GM21619 (cell line): Measurements from ENCODE around the gene SLC4A2.
A peak's percentile ranks its signal among the peaks of the same experiment; 100 is the strongest.

Experiments used
- ATAC-seq: cut with Tn5 transposase; IDR thresholded peaks from one replicate; pipeline ENCODE4 v1.9.1; 2021; ENCODE audit not compliant: unreplicated experiment

The SLC4A2 gene

DNA sequence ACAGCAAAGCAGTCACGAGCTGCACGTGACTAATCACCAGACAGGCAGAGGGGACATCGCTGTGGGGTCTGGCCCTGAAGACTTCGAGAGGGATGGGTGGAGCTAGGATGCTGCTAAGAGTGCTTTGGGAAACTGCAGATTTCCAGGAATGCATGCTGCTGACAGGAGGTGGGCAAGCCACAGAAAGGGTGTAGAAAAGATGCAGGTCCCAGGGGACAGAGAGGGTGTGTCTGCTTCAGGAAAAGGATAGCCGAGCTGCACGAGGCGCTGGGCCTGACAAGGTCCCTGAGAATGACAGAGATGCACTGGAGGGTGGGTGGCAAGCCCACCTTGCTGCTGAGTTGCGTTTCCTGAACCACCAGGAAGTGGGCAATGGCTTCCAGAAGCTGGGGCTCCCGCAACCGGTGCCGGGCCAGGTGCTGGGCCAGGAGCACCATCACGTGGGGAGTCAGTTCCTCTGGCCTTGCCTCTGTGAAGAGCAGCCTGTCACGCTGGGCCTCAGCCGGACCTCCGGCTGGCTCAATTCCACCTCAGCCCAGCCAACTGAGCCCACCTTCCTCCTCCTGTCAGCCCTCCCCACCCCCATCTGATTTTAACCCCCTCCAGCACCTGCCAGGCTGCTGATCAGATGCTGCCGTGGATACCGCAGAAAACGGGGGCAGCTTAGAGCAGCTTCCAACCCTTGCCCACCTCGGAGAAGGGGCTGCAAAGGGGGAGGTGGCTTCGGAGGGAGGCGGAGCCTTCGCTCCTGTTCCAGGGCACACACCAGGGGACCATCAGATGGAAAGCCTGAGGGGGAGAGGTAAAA lies 19.0 kb downstream of the SLC4A2 start:
- no peak for ATAC-seq

DNA sequence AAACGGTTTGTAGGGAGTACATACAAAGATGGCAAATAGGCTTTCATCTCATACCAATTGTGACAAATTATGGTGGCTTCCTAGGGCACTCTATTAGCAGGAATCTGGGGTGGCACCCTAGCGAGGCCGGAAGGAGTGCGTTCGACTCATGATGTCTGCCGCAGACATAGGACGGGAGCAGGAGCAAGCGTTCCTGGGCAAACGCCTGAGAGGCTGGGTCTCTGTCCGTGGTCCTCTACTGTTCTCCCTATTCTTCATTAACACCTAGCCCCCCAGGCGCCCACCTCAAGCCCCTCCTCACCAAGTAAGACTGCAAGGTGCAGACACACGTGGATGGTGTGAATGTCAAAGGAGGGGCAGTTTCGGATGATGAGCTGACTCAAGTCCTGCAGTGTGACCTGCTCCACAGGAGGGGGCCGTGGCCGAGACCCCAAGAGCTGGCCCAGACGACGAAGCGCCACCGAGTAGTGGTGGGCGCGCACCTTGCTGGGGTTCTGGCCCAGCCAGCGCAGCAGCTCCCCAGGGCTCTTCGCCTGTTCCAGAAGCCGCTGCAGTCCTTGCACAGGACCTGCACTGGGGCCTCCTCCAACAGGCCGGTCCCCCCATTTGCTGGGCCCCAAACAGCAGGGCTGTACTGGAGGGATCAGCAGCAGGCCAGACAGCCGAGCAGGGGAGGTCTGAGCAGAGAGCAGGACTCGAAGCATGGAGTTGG lies 20.0 kb downstream of the SLC4A2 start:
- ATAC-seq: no peak

DNA sequence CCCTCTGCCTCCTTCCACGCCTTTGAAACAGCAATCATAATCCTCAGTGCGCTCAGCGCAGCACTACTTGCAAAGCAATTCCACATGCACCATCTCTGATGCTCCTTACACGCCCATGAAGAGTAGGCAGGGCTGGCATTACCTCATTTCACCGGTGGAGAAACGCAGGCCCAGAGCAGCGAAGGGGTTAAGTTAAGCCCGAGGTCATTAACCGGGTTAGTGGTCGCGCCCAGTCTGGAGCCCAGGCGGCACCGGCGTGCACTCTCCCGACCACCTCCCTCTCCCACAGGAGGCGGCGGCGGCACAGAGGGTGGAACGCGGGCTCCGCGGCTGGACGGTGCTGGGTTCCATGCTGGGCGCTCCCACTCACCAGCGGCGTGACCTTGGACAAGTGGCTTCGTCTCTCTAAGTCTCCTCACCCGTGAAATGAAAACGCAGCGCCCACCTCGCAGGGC lies 20.7 kb downstream of the SLC4A2 start:
- peak; percentile 3 for ATAC-seq

DNA sequence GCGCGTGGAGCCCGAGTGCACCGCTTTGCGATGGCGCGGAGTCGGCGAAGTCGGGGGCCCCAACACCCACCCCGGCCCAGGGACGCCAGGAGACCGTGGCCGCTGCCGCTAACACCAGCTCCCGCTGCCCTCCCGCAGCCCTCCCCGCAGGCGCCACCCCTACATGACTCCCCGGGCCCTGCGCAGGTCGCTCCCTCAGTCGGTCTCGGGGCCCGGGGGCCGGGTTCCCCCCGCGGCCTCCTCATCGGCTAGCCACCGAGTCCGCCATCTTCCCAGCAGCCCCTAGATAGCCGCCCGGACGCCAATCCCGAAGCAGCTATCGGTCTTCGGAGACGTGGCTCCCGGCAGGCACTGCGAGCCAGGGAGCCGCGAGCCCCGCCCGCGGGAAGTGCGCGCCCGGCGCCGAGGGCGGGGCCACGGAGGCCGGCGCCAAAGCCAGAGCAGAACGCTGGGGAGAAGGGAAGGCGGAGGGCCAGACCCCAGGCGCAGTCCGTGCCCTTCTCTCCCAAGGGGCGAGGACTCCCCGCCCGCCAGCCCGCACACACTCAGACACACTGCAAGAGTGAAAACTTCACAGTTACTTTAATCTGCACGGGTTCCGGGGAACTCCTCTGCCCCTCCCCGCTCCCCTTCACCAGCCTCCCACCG lies 21.3 kb downstream of the SLC4A2 start, which contains the start of gene FASTK:
TSS of gene FASTK (minus strand) at position 288 of the 648 bp plus-strand sequence. CDS start at position 245, 43 bp downstream.
- ATAC-seq: peak; percentile 70

DNA sequence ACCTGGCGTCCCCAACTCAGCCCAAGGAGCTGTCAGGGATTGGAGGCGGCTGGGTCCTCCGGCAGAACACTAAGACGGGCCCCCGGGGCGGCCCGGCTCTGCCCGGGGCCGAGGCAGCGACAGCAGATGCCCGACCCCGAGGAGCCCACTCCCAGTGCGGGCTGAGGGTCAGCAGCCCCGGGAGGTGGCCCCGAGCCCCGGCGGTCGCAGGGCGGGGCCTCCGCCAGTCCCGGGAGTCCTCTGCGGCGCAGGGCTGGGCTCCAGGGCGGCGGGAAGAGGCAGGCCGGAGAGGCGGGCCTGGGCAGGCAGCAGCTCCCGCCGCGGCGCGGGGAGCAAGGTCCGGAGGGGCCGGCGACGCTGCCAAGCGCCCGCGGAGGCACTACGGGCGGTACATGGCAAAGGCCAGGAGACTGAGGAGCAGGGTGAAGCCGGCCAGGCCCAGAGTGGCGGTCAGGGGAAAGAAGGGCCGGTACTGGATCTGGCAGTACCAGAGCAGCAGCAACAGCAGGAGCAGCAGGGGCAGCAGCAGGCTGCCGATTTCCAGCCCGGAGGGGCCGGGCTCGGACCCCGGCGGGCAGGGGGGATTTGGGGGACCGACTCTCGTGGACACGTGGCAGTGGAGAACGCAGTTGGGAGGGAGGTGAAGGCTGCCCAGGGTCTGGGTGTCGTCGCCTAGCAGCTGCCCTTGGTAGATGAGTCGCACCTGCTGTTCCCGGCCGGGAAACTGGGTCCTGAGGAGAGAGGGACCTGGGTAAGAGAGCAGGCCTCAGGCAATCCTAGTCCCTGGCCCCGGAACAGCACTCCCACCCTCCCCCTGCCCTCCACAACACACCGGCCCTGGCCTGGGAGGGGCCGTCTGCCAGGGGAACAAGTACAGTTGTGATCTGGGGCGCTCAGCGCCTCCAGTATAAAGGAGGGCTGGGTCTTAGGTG lies 22.0 kb downstream of the SLC4A2 start:
- ATAC-seq: no peak

DNA sequence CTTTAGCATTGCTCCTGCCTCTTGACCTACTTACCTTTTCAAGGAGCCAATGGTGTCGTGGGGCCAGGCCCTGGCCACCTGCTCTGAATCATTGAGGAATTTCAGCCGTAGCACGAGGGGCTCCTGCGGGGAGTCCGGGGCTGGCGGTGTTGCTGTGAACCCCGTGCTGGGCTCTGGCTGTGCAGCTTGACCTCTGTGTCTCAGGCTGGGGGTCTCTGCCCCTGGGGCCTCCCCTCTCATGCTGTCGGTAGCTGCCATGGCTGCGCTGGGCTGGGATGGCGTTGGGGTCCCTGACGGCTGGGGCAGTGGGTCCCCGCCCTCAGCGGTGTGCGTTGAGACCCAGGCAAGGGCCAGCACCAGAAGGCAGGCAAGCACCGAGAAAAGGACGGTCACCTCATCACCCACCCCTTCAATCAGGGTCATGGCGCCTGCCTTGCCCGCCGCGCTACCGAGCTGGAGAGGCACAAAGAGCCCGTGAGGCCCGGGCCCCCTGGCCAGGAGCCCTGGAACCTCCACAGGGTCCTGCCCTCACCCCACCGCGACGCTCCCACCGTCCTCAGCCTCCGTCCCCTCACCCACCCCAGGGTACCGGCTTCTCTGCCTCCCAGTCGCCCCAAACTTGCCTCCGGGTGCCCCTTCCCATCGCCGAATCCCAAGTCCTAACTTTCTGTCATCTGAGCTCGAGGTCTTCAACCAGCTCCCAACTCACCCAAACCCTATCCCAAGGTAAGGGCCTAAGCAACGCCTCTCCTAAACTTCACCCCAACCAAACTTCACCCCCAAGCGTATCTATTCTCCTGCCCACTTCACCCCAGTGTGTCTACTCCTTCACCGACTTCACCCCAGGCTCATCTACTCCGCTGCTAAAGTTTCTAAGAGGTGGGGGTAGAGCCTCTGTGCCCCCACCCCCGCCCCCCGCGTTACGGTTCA lies 23.0 kb downstream of the SLC4A2 start:
- no peak for ATAC-seq

DNA sequence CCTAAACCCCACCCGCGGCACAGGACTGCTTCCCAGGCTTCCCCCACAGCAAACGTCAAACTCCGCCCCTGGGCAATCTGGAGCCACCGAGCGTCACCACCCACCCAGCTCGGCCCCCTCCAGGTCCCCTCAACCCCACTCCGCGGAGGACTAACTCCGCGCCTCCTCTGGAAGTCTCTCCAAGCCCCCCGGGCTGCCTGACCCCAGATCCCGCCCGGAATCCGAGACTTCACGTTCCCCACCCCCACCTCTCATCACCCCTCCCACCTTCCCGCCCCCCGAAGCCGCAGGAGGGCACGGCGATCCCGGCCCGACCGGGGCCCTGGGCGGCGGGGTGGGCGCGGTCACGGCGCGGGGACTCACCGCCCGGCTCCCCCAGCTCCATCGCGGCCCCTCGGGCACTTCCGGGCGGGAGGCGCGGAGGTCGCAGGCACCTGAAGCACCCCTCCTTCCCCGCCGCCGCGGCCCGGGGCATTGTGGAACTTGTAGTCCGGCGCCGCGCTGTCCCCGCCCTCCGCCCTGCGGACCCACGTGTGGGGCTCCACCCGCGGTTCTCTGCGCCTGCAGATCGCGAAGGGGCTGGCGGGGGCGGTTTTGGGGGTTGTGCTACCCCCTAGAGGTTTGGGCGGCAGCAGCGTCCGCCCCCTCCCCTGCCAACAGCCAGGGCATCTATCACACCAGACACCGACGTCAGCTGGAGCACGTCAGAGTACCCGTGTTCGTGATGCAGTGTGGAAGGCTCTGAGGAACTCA lies 23.9 kb downstream of the SLC4A2 start, which contains the start of gene TMUB1:
TSS of gene TMUB1 (minus strand) at position 423 of the 753 bp plus-strand sequence. CDS start 930 bp downstream, outside the sequence.
- ATAC-seq: peak; percentile 41

DNA sequence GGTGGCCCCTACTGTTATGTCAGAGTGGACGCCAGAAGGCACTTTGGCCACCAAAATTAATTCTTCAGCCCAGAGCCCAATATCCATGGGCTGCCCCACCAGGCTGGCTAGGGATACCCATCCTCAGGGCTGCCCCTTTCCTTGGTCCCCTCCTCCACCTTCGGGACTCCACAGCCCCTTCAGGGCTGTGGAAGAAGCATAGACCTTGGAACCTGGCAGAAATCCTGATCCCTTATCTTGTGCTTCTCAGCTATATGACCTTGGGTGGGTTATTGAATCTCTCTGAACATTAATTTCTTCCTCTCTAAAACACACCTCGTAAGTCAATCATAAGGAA lies 24.4 kb downstream of the SLC4A2 start:
- no peak for ATAC-seq

DNA sequence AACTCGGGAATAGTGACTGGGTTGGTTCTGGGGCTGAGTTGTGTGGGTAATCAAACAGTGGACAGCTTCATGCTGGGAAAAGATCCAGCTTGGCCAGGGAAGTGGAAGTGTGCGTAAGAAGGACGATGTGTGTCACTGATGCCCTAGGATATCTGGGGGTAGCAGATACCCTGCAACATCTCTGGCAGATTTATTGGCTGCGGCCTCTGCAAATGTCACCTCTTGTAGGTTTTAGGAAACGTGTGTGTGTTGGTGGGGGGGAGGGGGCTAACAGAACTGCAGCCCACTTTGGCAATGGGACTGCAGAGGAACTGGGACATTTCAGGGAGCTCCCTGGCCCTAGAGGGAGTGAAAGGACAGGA lies 25.9 kb downstream of the SLC4A2 start:
- no peak for ATAC-seq

DNA sequence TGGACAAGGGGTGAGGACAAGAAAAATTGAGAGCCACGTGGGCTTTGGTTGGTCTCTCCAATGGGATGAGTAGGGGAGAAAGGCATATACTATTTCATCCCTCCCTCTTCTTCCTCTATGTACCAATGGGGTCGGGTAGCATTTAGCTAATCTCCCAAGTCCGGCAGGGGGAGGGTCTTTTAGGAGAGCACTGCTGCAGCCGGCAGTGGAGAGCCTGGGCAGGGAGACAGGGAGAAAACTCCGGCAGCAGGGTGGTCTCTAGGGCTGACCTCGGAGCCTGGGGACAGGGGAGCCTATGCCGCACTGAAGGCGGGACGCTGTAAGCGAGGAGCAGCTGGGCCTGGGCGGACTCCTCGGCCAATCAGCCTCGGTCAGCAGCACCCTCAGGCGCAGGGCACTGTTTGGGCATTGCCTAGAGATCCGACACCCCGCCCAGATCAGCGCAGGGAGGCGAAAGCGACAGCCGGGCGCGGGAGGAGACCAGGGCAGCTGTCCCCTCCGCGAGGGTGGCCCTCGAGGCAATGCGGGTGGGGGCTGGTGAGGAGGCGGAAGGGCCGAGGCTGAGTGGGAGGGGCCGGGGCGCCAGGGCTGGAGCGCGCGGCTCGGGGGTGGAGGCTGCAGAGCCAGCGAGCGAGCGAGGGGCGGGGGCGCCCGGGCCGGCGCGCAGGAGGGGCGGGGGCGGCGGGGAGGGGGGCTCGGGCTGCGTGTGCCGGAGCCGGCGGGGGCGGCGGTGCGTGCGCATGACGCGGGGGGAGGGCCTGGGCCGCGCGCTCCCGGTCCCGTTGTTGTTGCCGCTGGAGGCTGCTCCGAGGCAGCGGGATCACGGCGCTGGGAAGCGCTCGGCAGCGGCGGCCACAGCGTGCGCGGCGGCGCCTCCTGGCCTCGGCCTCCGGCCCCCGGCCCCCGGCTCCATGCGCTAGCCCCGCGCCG lies 26.6 kb downstream of the SLC4A2 start, which contains the start of gene AGAP3:
TSS of gene AGAP3 (plus strand) at position 785 of the 930 bp plus-strand sequence. CDS start 267 bp downstream, outside the sequence.
- peak; percentile 45 for ATAC-seq

DNA sequence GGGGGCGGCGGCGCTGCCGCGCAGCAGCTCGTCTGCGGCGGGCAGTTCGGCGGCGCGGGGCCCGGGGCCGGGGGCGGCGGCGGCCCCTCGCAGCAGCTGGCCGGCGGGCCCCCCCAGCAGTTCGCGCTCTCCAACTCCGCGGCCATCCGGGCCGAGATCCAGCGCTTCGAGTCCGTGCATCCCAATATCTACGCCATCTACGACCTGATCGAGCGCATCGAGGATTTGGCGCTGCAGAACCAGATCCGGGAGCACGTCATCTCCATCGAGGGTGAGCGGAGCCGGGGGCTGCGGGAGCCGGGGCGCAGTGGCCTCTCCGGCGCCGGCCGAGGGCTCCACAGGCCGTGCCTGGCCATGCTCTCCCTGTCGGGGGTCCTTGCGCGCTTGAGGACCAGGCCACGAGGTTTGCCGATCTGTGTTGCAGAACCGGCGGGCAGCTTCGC lies 27.4 kb downstream of the SLC4A2 start:
- ATAC-seq: no peak

DNA sequence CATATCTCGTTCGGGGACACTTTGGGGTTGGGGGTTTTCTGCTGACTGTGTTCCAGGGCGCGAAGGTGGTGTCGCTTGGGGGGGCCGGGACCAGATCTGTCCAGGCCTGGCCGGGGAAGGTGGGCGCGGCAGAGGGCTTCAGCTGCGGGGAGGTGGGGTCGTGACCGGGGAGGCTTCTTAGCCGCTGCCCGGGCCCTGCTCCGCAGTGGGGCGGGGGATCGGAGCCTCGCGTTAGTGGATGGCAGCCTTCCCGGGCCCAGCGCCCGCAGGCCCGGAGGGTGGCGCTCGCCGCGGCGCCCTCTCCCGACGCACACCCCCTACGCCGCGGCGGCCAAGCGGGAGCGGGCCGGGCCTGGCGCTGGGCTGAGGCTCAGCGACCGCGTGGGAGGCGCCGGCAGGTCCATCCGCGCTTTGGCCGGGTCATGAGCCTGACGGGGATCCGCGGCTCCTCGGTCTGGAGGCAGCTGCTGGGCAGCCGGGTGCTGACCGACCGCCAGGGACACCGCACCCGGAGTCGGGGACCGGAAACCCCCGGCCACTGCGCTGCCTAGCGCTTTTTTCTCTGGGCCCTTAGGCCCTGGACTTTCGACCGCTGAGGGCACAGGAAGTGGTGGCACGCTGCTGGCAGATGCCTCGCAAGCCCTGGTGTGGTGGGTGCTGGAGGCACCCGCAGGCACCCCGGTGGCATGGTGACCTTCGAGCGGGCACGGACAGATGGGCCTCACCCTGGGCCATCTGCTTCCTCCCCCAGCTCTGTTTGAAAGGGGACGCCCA lies 28.0 kb downstream of the SLC4A2 start:
- ATAC-seq: peak; percentile 18

DNA sequence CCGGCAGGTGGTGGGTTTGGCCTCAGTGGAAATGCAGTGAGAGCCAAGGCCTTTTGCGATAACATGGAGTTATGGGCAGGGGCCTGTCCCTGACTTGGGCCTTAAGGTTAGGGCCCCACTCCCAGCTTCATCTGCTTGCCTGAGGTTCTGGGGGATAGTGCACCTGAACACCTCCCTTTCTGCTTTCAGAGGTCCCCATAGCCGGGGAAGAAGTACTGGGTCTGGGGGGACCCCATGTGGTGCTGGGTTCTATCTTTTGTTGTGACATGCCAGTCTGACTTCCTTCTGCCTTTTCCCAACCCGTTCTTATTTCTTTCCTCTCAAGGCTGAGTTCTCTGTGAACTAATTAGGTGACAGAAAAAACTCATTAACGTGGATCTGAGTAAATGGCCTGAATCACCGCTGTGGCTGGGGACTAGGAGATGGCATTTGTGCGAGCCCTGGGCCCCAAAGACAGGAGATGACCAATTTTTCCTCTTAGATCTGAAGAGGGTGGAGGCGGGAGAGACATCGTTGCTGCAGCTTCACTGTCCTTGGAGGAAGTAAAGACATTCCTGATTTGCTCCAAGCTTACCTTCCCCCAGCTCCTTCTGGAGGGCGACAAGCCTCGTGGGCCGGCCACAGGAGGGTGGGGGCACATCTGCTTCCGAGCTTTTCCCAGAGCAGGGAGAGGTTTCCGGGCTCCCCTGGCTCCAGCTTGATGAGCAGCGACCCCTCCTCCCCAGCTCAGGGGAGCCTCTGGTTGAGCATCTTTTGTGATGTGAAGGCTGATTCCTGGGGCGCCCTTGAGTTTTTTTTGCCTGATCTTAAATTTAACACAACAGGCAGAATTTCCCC lies 28.8 kb downstream of the SLC4A2 start:
- ATAC-seq: no peak

DNA sequence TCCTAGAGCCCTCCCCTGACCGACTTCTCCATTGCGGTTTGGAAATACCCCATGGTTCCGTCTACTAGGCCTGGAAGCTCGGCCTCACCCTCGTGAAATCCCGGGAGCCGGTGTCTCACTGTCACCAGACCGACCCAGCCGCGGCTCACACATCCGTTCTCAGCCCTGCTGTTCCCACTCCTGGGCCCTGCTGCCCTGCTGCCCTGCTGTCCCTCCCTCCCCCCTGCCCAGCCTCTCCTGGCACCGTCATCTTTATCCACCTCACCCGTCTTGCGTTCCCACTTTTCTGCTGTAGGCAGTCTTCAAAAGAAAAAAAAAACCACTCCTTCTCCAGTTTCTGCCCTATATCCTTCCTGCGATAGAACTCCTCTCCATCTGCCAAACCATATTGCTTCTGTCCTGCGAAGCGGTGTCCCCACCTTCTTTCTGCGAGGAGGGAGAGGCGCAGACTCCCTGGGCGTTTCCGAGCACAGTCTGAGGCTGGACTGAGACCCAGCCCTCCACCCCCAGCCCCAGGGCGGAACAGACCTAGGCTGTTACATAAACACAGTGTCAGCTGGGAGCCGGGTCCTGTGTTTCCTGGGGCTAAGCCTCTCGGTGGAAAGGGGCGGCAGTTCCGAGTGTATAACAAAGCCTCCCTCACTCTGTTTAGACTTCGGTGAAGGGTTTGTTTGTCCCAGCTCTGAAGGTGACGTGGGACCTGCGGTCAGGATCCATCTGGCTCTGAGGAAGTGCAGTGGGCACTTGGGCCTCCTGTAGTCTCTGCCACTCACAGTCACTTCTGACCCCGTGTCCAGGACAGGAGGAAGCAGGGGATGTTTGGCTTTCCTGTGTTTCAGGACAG lies 29.7 kb downstream of the SLC4A2 start:
- no peak for ATAC-seq
